ENCODE data around the gene TM7SF2.

TM7SF2 gene

GRCh38 chr11:65152122-65152521, 40.5 kb downstream of the TM7SF2 start:
- TF ChIP-seq, protein P1, sequence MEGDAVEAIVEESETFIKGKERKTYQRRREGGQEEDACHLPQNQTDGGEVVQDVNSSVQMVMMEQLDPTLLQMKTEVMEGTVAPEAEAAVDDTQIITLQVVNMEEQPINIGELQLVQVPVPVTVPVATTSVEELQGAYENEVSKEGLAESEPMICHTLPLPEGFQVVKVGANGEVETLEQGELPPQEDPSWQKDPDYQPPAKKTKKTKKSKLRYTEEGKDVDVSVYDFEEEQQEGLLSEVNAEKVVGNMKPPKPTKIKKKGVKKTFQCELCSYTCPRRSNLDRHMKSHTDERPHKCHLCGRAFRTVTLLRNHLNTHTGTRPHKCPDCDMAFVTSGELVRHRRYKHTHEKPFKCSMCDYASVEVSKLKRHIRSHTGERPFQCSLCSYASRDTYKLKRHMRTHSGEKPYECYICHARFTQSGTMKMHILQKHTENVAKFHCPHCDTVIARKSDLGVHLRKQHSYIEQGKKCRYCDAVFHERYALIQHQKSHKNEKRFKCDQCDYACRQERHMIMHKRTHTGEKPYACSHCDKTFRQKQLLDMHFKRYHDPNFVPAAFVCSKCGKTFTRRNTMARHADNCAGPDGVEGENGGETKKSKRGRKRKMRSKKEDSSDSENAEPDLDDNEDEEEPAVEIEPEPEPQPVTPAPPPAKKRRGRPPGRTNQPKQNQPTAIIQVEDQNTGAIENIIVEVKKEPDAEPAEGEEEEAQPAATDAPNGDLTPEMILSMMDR (IDR thresholded peaks at IDR 0.05; ENCODE audit: low read depth, low read length) = no peak
- H3K4me3 ChIP-seq (ENCODE audit: low read depth, low read length) = no peak overlapping the region

DNA sequence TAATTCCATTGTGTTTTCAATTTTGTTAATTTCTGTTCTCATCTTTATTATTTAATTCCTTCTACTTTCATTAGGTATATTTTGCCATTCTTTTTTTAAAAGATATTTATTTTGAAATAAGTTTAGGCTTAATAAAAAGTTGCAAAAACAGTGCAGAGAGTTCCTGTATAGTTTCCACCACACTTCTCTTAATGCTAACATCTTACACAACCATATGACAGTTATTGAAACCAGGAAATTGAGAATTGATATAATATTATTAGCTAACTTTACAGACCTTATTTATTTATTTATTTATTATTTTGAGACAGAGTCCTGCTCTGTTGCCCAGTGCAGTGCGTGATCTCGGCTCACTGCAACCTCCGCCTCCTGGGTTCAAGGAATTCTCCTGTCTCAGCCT, 44.6 kb downstream of the TM7SF2 start:
- TF ChIP-seq, protein P1 (IDR thresholded peaks at IDR 0.05; ENCODE audit: low read depth, low read length) = no peak
- no peak overlapping the region for H3K4me3 ChIP-seq (ENCODE audit: low read depth, low read length)

GRCh38 chr11:65156926-65157325, 45.3 kb downstream of the TM7SF2 start:
- no peak overlapping the region for H3K4me3 ChIP-seq (ENCODE audit: low read depth, low read length)
- TF ChIP-seq, protein P1 (IDR thresholded peaks at IDR 0.05; ENCODE audit: low read depth, low read length) = no peak

DNA sequence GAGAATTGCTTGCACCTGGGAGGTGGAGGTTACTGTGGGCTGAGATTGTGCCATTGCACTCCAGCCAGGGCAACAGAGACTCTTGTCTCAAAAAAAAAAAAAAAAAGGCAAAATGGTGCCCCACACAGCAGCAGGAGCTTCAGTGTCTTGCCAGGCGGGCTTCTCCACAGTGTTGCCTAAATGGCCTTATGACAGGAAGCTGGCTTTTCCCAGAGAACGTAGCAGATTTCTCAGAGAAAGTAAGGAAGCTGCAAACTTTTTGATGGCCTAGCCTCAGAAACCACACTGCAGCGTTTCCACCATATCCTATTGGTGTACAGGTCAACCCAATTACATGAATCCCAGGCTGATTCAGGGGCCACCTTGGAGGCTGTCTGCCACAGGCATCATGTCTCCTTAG, 45.7 kb downstream of the TM7SF2 start:
- no peak overlapping the region for H3K4me3 ChIP-seq (ENCODE audit: low read depth, low read length)
- TF ChIP-seq, protein P1 (IDR thresholded peaks at IDR 0.05; ENCODE audit: low read depth, low read length) = no peak

DNA sequence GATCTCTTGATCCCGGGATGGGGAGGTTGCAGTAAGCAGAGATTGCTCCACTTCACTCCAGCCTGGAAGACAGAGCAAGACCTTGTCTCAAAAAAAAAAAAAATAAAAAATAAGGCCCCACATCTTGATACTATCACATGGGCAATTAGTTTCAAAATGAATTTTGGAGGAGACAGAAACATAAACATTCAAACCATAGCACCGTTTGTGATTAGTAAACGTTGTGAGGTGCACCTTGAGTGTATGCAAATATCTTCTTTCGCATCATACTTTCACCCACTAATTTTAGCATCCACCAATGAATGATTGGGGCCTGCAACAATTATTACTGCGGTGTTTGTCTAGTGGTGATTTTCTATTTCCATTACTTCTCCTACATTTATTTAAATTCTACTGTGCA, 47.3 kb downstream of the TM7SF2 start:
- no peak overlapping the region for H3K4me3 ChIP-seq (ENCODE audit: low read depth, low read length)
- TF ChIP-seq, protein P1 (IDR thresholded peaks at IDR 0.05; ENCODE audit: low read depth, low read length) = no peak

- H3K4me3 ChIP-seq (ENCODE audit: low read depth, low read length) = no peak overlapping the region
- TF ChIP-seq, protein P1 (IDR thresholded peaks at IDR 0.05; ENCODE audit: low read depth, low read length) = no peak
Observed at GRCh38 chr11:65160643-65161042, 49.0 kb downstream of the TM7SF2 start.

DNA sequence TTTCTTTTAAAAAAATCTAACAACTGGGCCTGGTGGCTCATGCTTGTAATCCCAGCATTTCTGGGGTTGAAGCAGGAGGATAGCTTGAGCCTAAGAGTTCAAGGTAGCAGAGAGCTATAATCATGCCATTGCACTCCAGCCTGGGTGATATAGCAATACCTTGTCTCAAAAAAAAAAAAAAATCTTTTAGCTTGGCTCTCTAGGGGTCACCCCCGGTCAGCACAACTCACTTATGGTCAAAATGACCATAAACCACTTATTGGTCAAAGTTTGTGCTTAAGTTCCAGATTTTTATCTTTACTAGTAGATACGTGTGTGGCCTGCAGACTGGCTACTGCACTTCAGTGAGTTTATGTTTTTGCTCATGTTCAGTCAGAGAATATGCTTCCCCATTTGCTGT, 52.0 kb downstream of the TM7SF2 start:
- TF ChIP-seq, protein P1 (IDR thresholded peaks at IDR 0.05; ENCODE audit: low read depth, low read length) = no peak
- no peak overlapping the region for H3K4me3 ChIP-seq (ENCODE audit: low read depth, low read length)
